Measurements from ENCODE around the gene FGF14. TPM values are rescaled to one million over a fixed set of nuclear protein-coding genes. Genes with fewer than 3 reads are reported as not detected.

Gene FGF14
- polyA plus RNA-seq, 1 donor: 0.23 TPM

DNA sequence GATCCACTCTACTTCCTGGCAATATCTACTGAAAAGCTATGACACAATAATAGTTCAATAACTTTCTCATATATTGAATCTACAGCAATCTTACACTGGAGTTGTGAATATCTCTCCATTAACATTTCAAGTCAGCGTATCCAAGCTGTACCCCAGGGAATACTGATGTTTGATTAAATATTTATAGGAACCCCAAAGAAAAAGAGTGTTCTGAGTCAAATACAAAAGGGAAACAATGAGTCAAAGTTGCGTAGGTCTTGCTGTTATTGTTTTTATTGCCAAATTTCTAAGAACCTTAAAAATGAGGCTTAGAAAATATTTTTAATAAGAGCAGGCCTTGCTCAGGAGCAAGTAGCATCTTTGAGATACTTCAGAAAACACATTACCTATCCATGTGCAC is 415.5 kb downstream of the FGF14 start:
- no peak for DNase-seq (ENCODE audit: low read depth)

DNA sequence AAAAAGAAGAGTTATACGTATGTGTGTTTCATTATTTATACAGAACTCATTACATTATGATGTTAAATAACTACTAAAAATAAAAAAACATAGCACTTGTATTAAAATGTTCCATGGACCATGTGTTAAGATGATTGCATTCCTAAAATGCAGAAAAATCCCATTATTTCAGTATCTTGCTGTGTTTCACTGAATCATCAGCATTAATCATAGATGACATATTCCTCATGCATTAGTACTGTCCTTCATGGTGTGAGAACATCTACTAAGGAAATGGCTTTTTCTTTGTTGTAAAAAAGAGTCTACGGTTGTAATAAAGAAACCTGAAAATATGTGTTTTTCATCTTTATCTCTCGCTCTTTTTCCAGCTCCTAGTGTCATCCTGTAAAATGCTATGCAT is 416.5 kb downstream of the FGF14 start:
- no peak for DNase-seq (ENCODE audit: low read depth)

DNA sequence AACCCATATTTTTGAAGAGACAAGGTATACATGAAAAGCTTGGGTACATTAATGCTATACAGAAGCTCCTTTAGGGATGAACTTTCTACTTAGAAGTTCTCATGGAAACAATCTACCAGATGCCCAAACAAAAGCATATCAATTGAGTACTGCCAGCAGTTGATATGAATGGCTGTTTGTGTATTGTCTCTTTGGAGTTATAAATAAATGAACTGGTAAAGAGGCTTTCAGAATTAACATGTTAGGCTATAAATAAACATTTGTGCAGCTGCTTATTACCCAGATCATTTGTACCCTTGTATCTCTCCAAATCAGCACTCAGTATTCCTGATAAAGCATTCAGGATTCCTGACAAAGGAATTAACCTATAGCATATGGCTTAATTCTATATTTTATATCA is 418.9 kb downstream of the FGF14 start:
- DNase-seq (ENCODE audit: low read depth): no peak

DNA sequence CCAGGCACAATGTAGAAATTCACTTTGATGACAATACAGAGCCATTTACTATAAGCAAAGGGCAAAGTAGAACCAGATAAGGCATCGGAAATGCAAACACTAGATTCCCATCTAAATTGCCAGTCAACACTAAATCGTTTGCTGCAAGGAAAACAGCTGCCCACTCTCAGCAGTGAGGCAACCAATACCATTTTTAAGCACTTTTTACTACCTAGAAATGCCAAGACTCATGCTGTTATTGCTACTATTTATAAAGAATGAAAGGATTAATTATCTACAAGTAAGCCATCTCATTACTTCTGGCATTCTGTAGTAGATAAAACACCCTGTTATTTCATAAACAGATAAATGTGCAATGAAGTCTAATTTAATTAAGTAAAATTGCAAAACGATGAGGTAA is 422.0 kb downstream of the FGF14 start:
- no peak for DNase-seq (ENCODE audit: low read depth)

DNA sequence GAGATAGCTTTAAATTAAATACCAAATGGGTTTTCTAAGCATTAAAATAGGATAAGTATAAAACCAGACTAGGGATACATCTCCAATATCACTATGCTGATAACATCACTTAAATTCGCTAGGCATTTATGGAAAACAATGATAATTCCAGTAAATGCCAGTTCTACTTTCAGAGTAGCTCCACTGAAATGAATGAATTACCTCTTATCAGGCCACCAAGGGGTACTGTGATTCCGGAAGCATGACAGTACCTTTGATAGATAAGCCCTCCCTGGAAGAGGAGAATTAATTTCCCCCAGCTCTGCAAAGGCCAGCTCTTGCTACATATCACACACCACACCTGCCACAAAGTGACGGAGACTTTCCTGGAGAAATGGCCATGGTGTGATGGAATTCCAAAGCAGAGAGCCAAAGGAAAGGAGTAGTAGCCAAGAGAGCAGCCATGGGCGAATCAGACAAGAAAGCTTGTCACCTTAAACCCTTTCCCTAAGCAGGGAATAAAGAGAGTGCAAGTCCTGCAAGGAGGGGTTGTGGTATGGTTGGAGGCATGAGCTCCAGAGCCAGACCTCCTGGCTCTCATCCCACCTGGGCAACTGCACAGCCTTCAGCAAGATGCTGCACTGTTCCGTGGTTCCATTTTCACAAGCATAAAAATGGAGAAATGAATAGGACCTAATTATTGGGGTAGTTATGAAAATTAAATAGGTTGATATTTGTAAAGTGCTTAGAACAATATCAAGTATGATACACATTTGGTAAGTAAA is 423.1 kb downstream of the FGF14 start:
- DNase-seq (ENCODE audit: low read depth): no peak

DNA sequence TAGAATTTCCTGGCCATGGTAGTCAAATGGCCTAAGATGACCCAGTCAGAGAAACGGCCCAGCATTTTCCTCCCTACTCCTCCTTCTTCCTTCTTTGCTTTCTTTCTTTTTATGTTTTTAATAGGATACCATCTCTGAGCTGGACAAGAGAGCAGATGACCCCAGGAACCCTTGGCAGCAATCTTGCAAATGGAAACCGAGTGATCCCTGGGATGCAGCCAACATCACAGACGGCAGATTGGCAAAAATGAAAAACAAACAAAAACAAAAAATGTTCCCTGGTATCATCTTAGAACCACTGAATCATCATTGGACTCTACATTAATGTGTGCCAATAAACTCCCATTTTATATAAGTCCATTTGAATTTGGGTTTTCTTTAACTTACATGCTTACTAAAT is 424.4 kb downstream of the FGF14 start:
- DNase-seq (ENCODE audit: low read depth): no peak

DNA sequence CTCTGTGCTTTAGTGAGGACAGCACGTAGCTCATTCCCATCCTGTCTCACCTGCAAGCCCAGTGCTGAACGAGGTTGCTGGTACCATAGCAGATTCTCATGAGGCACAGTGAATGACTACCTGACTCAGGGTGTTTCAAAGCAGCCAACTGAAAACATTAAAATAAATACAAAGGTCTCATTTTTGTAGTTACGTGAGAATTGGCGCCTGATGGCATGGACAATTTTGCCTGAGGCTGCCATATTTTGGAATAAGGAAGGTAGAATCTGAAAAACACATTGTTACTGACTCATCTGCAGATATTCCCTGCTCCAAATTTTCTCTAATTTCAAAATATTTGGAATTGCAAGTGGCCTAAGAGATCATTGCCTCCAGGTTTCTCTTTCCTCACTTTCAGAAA is 429.7 kb downstream of the FGF14 start:
- DNase-seq (ENCODE audit: low read depth): no peak

DNA sequence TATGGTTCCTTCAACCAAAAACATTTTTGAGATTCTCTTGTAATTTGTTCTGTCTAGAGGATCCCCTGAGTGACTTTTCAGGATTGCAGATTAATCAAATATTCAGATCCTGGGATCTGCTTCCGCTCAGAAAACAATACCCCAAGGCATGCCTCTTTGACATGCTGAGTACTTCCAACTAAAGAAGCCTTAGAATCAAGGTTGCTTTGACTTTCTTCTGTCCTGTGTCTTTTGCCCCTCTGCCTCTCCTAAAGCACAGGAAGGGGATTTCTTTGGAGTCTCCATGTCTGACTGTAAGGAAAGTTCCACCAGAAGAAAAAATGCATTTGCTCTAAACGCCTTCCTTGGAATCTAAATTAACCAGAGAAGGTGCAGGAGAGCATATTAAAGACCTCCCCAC is 431.5 kb downstream of the FGF14 start:
- DNase-seq (ENCODE audit: low read depth): no peak

DNA sequence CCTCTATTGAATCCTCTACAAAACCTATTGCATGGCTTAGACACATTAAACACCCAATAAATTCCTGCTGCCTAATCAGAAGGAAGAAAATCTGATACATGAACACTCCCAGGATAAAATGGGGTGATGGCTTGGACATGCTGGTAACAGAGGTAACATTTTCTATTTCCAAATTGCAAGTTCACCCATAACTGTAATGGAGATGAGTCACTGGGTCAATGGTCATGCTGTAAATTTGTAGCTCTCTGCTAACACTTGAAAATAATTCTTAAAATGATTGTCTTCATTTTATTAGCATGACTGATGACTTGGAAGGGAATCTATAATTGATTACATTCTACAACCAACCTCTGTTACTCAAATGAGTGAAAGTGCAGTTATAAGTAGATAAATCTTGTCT is 434.1 kb downstream of the FGF14 start:
- no peak for DNase-seq (ENCODE audit: low read depth)

DNA sequence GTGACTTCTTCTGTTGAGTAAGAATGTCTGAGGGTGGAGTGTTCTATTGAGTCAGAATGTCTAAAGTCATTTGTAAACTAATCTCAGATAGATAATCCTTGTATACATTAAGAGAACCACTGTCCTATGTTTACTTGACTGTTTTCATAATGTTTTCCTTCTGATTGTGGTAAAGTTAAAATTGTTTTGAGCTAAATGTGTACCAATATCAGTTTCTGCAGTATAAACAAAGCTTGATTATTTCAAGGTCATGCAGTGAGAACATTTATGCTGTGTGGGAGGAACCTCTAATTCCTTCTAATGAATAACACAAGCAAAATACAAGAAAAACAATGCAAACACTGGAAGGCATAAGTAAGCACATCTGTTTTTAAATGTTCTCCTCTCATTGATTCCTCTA is 434.6 kb downstream of the FGF14 start:
- DNase-seq (ENCODE audit: low read depth): no peak

DNA sequence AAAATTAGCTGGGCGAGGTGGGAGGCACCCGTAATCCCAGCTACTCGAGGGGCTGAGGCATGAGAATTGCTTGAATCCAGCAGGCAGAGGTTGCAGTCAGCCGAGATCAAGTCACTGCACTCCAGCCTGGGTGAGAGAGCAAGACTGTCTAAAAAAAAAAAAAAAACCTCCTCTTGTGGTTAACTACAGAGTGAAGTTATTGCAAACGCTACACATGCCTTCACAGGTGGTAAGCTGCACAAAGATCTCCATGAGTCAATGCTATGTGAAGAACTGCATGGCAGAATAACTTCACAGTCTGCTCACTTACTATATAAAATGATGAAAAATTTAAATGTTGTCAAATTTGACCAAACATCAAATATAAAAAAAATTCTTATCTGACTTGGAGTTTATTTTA is 436.8 kb downstream of the FGF14 start:
- DNase-seq (ENCODE audit: low read depth): no peak

DNA sequence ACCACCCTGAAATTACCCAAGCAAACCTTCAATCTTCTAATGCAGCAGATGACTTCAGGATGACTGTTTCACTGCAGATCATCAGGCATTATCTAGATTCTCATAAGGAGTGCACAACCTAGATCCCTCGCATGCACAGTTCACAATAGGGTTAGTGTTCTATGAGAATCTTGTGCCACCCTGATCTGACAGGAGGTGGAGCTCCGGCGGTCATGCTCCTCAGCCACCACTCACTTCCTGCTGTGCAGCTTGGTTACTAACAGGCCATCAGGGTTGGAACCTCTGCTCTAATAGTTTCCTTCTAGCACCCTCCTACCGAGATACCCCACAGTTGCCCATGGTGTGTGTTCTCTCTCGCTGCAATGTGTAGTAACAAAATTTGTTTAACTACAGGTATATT is 442.8 kb downstream of the FGF14 start:
- no peak for DNase-seq (ENCODE audit: low read depth)

DNA sequence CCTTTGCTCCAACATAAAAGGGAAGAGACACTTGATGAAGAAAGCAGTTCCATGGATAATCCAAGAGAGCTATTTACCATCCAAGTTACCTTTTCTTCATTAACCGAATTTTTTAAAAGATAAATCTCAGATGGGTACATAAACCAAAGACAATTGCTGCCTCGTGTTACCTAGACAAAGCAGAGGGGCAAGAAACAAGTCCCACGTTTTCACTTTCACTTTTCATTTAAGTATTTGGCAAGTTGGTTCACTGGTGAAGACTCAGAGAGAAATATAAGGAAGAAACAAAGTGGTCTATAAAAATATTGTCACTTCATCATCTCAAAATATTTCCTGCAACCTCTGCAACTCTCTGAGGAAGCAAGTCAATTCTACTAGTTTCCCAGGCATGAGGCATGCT is 446.1 kb downstream of the FGF14 start:
- no peak for DNase-seq (ENCODE audit: low read depth)

DNA sequence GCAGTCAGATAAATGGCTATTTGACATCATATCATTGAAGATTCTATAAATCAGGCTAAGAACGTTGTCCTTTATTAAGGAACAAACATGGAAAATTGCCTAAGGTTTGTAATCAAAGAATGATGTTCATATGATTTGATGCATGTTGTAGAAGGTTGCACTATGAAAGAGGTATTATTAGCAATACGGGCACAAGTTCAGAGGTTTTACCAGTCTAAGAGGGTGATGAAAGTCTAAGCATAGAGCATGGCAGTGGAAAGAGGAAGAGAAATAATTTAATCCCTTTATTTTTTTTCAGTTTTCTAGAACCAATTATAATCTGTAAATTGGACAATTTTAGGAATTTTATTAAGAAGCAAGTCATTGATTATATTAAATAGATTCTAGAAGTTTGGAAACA is 450.7 kb downstream of the FGF14 start:
- no peak for DNase-seq (ENCODE audit: low read depth)

DNA sequence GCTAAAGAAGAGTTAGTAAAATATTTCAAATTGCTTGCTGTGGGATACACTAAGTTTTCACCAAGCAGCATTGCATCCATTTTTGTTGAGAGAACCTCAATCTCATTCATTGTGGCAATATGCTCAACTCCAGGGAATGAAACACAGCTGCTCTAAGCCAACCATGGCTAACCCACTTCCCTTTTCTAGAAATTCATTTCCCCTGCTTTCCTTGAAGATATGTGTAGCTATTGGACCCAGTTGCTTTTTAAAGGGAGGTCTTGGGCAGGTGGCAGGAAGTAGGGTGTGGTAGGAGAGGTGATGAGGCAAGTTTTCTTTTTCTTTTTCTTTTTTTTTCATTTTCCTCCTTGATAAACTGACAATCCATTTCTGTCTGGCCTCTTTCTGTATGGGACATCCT is 452.2 kb downstream of the FGF14 start:
- no peak for DNase-seq (ENCODE audit: low read depth)

DNA sequence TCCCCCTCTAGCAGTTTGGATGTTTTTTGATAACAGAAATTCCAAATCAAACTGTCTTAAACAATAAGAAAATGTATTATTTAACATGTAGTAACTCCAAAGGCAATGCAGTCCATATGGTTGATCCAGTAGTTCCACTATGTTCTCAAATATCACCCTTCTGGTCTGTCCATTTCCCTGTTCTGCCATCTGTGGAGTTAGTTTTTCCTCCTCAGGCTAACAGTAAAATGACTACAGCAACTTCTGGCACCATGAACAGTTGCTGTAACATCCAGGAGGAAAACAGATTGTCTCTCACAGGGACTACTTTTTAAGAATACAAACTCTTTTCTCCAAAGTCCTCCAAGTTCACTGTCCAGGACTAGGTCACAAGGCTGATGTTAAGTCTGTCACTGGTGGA is 455.4 kb downstream of the FGF14 start:
- DNase-seq (ENCODE audit: low read depth): no peak

DNA sequence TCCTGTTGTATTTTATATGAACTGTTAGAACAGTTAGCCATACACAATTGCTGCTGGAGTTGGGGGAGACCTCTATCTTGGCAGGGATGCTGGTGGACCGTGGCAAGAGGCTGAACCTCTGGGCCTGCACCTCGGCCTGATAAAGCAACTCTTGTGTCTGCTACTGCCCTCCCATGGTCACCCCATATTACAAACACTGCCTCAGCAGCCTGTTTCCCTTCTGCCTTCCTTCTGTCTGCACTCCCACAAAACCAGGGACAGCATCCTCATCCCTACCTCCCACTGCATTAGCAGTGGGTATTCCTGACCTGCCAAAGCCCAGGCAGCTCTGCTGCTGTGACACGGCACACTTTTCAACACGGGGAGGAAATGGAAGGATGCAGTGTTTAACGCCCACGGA is 456.4 kb downstream of the FGF14 start:
- no peak for DNase-seq (ENCODE audit: low read depth)

DNA sequence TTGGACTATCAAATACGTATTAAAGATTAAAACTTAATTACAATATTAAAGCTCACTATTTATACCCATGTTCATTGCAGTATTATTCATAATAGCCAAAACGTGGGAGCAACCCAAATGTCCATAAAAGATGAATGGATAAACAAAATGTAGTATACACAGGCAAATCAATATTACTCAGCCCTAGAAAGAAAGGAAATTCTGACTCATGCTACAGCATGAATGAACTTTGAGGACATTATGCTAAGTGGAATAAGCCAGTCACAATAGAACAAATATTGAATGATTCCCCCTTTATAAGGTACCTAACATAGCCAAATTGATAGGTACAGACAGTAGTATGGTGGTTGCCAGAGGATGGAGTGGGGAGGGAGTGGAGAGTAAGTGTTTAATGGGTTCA is 457.3 kb downstream of the FGF14 start:
- no peak for DNase-seq (ENCODE audit: low read depth)

DNA sequence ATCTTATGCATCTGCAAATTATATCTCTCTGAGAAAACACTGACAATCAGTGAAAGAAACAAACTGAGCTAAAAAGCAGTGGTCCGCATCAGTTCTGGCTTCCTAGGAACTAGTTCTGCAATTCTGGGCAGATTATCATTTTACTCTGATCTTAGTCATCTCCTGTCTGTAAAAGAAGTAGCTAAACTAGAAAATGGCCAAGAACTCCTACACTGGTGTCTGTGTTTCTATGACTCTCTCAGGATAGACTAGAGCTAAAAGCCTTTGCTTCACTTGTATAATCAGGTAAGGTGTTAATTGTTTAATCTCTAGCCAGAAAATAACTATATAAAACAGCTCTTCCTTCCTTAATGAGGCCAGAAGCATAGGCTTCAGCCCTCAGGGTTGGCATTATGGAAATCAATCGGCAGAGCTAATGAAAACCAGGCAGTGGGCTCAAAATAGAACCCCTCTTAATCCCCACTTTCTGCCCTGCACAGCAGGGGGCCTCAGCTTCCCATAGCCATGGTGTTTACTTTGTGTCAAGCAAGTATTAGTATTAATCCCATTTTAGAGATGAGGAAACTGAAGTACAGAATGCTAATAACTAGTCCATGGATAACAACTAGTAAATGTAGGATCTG is 459.2 kb downstream of the FGF14 start:
- DNase-seq (ENCODE audit: low read depth): no peak

DNA sequence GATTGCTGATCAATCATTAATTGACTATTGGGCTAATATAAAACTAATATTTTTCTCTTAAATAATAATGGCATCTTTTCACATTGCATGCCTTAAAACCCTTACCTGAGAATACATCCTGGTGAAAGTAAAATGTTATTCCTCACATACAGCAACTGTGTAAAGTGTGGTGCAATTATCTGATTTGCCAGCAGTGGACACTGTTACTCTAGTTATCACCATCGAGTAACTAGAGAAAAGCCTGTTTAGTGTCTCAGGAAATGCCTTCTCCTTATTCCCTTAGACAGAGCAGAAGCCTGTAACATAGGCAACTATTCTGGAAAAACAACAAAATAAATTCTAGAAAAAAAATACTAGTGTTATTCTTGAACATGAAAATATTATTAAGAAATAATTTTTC is 459.8 kb downstream of the FGF14 start:
- no peak for DNase-seq (ENCODE audit: low read depth)

DNA sequence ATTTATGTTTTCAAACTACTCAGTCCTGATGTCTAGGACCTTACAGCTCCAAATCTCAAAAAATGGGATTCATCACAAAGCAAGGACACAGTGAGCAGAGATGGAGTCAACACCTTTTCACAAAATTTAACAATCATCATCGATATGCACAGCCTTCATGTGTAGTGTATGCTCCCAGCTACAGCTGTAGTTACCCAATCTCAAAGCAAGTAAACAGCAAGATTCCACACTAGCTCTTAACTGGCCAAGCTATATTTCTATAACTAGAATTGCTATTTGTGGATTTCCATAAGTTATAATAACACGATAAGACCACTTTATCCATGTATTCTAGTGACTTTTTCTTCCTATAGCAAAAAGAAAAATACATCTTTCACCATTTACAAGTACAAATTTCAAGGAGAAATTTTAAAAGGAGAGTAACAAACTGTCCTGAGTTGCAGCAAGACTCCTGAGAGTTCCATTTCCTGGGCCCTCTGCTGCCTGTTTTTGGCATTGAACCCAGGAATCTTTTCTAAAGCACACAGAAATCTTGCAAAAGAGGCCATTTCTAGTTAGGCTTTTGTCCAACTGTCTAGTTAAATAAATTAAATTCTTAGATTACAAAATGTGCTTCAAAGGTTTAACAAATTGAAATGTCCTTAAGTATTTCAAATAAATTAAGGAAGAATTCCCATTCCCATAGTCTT is 460.6 kb downstream of the FGF14 start:
- DNase-seq (ENCODE audit: low read depth): no peak

DNA sequence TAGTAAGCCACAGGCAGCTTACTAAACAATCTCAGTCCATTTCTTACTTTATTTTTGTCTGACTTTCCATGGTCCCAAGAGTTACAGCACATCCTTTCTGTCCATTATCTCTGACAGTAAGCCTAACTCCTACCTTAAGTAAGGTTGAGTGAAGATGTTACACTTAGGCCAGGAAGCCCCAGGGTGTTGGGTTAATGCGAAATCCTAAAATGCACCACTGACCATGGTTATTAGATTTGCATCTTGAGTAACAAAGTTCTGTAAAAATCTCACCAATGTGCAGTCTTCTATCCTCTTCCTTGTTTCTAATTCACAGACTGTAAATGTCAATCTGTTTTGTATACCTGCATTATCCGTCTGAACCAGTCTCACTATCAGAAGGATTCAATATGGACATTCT is 462.5 kb downstream of the FGF14 start:
- no peak for DNase-seq (ENCODE audit: low read depth)

DNA sequence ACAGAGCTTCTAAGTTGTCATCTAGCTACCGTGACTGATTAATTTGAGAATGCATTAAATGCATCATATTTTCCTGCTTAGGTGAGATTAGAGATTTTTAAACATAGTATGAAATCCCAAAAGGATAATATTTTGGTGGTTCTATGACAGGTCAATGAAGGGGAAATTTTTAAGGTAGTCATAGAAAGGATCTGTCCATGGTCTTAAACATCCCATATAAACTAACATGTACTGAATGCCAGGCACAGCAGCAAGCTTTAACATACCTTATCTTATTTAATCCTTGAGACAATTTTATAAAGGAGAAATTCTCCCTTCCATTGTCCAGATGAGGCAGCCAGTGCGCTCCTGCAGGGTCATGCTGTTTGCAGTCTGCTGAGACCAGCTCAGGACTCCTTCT is 466.0 kb downstream of the FGF14 start:
- DNase-seq (ENCODE audit: low read depth): no peak
